Neural cell (in vitro differentiated cells): ENCODE data around the gene PDILT. TPM values are rescaled to one million over a fixed set of nuclear protein-coding genes. Genes with fewer than 3 reads are reported as not detected.

ENCODE experiments used
- H2AFZ ChIP-seq: fragments of 200-600, 300-800 bp; sonication (generic), shearing (Covaris generic); 2 replicates; pipeline ENCODE4 v1.6.0; 2014; ENCODE audit warnings: low read depth, mild to moderate bottlenecking, antibody characterized with exemption, low read length, moderate library complexity
- H3F3A ChIP-seq: fragments of 200-600 bp; shearing (Covaris generic); 2 replicates; pipeline ENCODE4 v1.6.1; 2016; ENCODE audit warnings: mild to moderate bottlenecking, moderate library complexity, mixed read lengths, antibody characterized with exemption, low read length; ENCODE audit not compliant: insufficient read depth, poor library complexity, severe bottlenecking
- H3K27ac ChIP-seq: fragments of 200-600, 300-800 bp; sonication (generic), shearing (Covaris generic); 2 replicates; pipeline ENCODE4 v1.5.1; 2014; ENCODE audit warnings: mild to moderate bottlenecking, low read length, moderate library complexity
- H3K27me3 ChIP-seq: fragments of 300-800, 200-600 bp; sonication (generic), shearing (Covaris generic); 2 replicates; pipeline ENCODE4 v1.6.0; 2014; ENCODE audit warnings: mild to moderate bottlenecking, low read depth, low read length, moderate library complexity; ENCODE audit not compliant: insufficient read depth
- H3K36me3 ChIP-seq: fragments of 300-800, 200-600 bp; sonication (generic), shearing (Covaris generic); 2 replicates; pipeline ENCODE4 v1.5.1; 2014; ENCODE audit warnings: mild to moderate bottlenecking, antibody characterized with exemption, low read length, moderate library complexity; ENCODE audit not compliant: insufficient read depth
- H3K4me2 ChIP-seq: fragments of 300-800, 200-600 bp; sonication (generic), shearing (Covaris generic); 2 replicates; pipeline ENCODE4 v1.6.0; 2014; ENCODE audit warnings: mild to moderate bottlenecking, low read length
- H3K4me3 ChIP-seq: fragments of 300-800, 200-600 bp; sonication (generic), shearing (Covaris generic); 2 replicates; pipeline ENCODE4 v1.5.1; 2014; ENCODE audit warnings: mild to moderate bottlenecking, low read length, moderate library complexity
- H3K79me2 ChIP-seq: fragments of 200-600 bp; shearing (Covaris generic); replicated peaks from 2 replicates; pipeline ENCODE4 v1.6.0; 2014; ENCODE audit warnings: mild to moderate bottlenecking, low read length, moderate library complexity; ENCODE audit not compliant: insufficient read depth
- H3K9ac ChIP-seq: fragments of 300-800, 200-600 bp; sonication (generic), shearing (Covaris generic); 2 replicates; pipeline ENCODE4 v1.6.1; 2016; ENCODE audit warnings: mild to moderate bottlenecking, low read length, mixed read lengths
- H3K9me2 ChIP-seq: fragments of 200-600 bp; shearing (Covaris generic); 2 replicates; pipeline ENCODE4 v1.6.1; 2016; ENCODE audit warnings: mild to moderate bottlenecking, low read length, mixed read lengths; ENCODE audit not compliant: insufficient read depth
- H3K9me3 ChIP-seq: fragments of 200-600, 300-800 bp; sonication (generic), shearing (Covaris generic); 2 replicates; pipeline ENCODE4 v1.6.1; 2016; ENCODE audit warnings: mild to moderate bottlenecking, mixed run types, low read length, moderate library complexity, mixed read lengths
- H4K20me1 ChIP-seq: fragments of 200-600 bp; shearing (Covaris generic); 2 replicates; pipeline ENCODE4 v1.6.1; 2016; ENCODE audit warnings: mild to moderate bottlenecking, mixed run types; ENCODE audit not compliant: insufficient read depth
- CTCF ChIP-seq: fragments of 450-650 bp; IDR thresholded peaks from 2 replicates; pipeline ENCODE4 v1.5.1; 2014; ENCODE audit warnings: antibody characterized with exemption, mild to moderate bottlenecking, moderate library complexity; ENCODE audit not compliant: poor library complexity, severe bottlenecking
- EP300 ChIP-seq: fragments of 450-650 bp; conservative IDR thresholded peaks from 2 replicates; pipeline ENCODE4 v1.6.1; 2014; ENCODE audit warnings: antibody characterized with exemption, mild to moderate bottlenecking, moderate library complexity; ENCODE audit not compliant: poor library complexity, severe bottlenecking
- EZH2 ChIP-seq: fragments of 200-600, 300-800 bp; shearing (Covaris generic), sonication (generic); IDR thresholded peaks from 2 replicates; pipeline ENCODE4 v1.6.1; 2014; ENCODE audit warnings: antibody characterized with exemption, low read length, borderline replicate concordance, mild to moderate bottlenecking; ENCODE audit not compliant: insufficient read depth, poor library complexity, severe bottlenecking
- MXI1 ChIP-seq: fragments of 450-650 bp; conservative IDR thresholded peaks from 2 replicates; pipeline ENCODE4 v1.6.1; 2014; ENCODE audit warnings: antibody characterized with exemption, mild to moderate bottlenecking; ENCODE audit not compliant: poor library complexity, severe bottlenecking
- POLR2AphosphoS5 ChIP-seq: IDR thresholded peaks from 2 replicates; pipeline ENCODE4 v1.6.1; 2012
- RAD21 ChIP-seq: fragments of 450-650 bp; conservative IDR thresholded peaks from 2 replicates; pipeline ENCODE4 v1.6.1; 2014; ENCODE audit warnings: antibody characterized with exemption, mild to moderate bottlenecking, moderate library complexity
- SMC3 ChIP-seq: fragments of 450-650 bp; conservative IDR thresholded peaks from 2 replicates; pipeline ENCODE4 v1.6.1; 2014; ENCODE audit warnings: antibody characterized with exemption, mild to moderate bottlenecking, moderate library complexity; ENCODE audit not compliant: poor library complexity
- TAF1 ChIP-seq: IDR thresholded peaks from 2 replicates; pipeline ENCODE4 v1.6.1; 2012; ENCODE audit warnings: low read depth
- polyA plus RNA-seq: library from polyadenylated mRNA; depleted of rRNA; stranded (reverse); fragments of >200 nt; gene quantifications from 2 replicates; pipeline ENCODE4 v1.2.3, GENCODE V29; 2014
- TF ChIP-seq, protein P1 (sequence below): IDR thresholded peaks from 2 replicates; pipeline ENCODE4 v1.6.1; 2012; ENCODE audit warnings: borderline replicate concordance

Gene PDILT
- polyA plus RNA-seq, 1 donor from 2014 or later: not detected

GRCh38 chr16:20409398-20410120 is 5.0 kb upstream of the PDILT start, which contains the start of gene ACSM5:
Gene ACSM5 (plus strand): TSS chr16:20409534. CDS start chr16:20411485, 1,951 bp downstream.
- no peak within 1 kb of the TSS for H3K9ac ChIP-seq
- no peaks in the 10 kb centered on the region for H3K27me3 ChIP-seq
- no peaks in the 10 kb centered on the region for H3K79me2 ChIP-seq
- no peak within 1 kb of the TSS for H3K4me3 ChIP-seq
- H3K9me2 ChIP-seq: no peaks in the 10 kb centered on the region
- no peak within 1 kb of the TSS for H2AFZ ChIP-seq
- H4K20me1 ChIP-seq: no peaks in the 10 kb centered on the region
- TF ChIP-seq POLR2AphosphoS5 (no peak), MXI1 (no peak), EP300 (no peak), SMC3 (no peak), TAF1 (no peak), CTCF (no peak), RAD21 (no peak), EZH2 (no peak)
- TF ChIP-seq, protein P1, sequence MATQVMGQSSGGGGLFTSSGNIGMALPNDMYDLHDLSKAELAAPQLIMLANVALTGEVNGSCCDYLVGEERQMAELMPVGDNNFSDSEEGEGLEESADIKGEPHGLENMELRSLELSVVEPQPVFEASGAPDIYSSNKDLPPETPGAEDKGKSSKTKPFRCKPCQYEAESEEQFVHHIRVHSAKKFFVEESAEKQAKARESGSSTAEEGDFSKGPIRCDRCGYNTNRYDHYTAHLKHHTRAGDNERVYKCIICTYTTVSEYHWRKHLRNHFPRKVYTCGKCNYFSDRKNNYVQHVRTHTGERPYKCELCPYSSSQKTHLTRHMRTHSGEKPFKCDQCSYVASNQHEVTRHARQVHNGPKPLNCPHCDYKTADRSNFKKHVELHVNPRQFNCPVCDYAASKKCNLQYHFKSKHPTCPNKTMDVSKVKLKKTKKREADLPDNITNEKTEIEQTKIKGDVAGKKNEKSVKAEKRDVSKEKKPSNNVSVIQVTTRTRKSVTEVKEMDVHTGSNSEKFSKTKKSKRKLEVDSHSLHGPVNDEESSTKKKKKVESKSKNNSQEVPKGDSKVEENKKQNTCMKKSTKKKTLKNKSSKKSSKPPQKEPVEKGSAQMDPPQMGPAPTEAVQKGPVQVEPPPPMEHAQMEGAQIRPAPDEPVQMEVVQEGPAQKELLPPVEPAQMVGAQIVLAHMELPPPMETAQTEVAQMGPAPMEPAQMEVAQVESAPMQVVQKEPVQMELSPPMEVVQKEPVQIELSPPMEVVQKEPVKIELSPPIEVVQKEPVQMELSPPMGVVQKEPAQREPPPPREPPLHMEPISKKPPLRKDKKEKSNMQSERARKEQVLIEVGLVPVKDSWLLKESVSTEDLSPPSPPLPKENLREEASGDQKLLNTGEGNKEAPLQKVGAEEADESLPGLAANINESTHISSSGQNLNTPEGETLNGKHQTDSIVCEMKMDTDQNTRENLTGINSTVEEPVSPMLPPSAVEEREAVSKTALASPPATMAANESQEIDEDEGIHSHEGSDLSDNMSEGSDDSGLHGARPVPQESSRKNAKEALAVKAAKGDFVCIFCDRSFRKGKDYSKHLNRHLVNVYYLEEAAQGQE: no peak
- no peaks in the 10 kb centered on the region for H3K36me3 ChIP-seq
- no peak within 1 kb of the TSS for H3K4me2 ChIP-seq
- no peaks in the 10 kb centered on the region for H3K9me3 ChIP-seq
- H3K27ac ChIP-seq: no peak within 1 kb of the TSS
- H3F3A ChIP-seq: no peaks in the 10 kb centered on the region

GRCh38 chr16:20402651-20403050 is 1.9 kb downstream of the PDILT start:
- Histone ChIP-seq H3K79me2 (no peaks in the 10 kb centered on the region), H3K9ac (no peak overlapping the region), H3K9me2 (no peaks in the 10 kb centered on the region), H4K20me1 (no peaks in the 10 kb centered on the region), H3K27ac (no peak overlapping the region), H3K4me2 (no peak overlapping the region), H2AFZ (no peak overlapping the region), H3K9me3 (no peaks in the 10 kb centered on the region), H3K27me3 (no peaks in the 10 kb centered on the region), H3K4me3 (no peak overlapping the region), H3K36me3 (no peaks in the 10 kb centered on the region), H3F3A (no peaks in the 10 kb centered on the region)
- no peak for TF ChIP-seq CTCF
- TF ChIP-seq MXI1: no peak
- no peak for TF ChIP-seq RAD21
- TF ChIP-seq POLR2AphosphoS5: no peak
- TF ChIP-seq, protein P1: no peak
